HG02678 (cell line): ENCODE data around the gene BMPR1B.

Experiments
- ATAC-seq: cut with Tn5 transposase; IDR thresholded peaks from one replicate; pipeline ENCODE4 v1.9.1; 2021; ENCODE audit warnings: mild to moderate bottlenecking, moderate library complexity; ENCODE audit not compliant: unreplicated experiment

BMPR1B gene

DNA sequence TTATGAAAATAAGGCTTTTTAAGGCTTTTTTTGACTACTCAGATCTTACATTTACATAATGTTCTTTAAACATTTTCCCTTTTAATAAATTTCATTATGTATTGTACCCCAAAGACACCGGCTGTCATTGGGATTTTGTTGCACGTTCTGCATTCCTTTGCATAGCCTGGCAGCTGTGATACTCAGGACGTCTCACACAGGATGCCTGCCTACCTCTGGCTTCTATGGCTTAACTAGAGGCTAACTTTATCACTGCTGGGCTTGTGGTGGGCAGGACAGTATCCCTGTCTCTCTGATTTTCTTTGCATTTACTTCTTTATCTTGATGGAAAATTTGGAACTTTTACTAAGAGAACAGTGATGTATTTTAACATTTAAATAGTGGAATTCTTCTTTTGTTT lies 147.8 kb downstream of the BMPR1B start:
- ATAC-seq, result no peak

DNA sequence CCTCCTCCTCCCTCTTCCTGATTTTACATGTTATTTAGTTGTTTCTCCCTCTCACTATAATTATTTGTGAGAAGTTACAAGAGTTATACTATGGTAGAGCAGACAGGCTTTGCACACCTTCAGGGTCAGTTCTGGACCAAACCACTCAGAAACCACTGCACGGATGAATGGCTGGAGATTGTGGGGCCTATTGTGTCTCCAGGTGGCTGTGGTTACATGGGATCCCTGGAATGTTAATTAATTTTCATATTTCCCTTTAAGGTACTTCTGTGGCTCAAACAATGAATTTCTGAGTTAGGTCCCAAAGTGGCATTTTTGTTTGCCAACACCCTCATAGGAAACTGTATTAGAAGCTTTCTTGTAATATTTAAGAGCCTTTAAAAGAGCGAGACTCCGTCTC lies 151.9 kb downstream of the BMPR1B start:
- ATAC-seq, result no peak

DNA sequence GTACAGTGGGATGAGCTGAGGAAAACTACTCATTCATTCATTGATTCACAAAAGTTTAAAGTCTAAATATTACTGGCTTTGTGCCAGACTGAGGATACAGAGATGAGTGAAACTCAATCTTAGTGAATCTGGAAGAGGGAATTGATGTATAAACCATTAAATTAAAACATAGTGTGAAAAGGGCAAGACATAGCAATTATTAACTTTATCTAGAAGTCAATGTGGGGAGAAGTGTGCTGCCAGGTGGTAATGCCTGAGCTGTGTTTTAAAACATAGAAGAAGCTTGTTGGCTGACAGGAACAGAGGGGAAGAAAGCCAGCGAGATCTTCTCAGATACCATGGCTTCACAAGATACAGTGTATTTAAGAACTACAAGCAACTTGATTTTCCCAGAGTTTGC lies 153.4 kb downstream of the BMPR1B start:
- no peak for ATAC-seq

DNA sequence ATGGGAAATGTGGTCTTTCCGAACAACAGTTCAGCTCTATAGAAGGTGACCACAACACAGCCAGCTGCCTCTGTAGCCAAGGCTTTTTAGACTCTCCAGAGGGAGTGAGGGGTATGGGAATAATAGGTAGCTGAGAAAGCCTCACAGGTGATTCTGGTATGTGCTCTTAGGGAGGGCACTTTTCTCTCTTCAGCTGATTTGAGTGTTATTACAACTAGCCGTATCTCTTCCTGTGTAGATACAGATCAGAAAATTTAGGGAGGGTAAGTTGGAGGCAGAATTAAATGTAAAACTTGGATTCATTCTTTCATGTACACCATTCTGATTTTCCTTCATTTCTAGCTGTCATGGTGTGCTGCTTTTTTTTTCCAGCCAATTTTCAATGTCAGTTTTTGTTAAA lies 154.9 kb downstream of the BMPR1B start:
- no peak for ATAC-seq

DNA sequence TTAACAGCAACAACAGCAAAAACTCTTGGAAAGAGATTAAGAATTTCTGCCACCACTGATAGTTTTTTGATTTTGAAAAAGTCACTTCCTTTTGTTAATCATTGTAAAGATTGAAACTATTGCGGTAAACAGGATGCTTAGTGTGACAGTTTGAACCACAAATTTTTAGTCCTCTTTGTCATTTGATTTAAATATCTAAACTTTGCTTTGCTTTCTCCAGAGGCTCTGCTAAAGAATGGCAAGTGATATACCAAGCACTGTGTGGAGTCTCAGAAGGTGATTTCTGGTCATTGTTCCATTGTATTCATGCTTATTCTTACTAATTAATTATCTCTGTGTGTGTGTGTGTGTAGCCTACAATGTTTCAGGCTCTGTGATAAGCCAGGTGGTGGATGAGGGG lies 155.6 kb downstream of the BMPR1B start:
- ATAC-seq, result peak; percentile 64

DNA sequence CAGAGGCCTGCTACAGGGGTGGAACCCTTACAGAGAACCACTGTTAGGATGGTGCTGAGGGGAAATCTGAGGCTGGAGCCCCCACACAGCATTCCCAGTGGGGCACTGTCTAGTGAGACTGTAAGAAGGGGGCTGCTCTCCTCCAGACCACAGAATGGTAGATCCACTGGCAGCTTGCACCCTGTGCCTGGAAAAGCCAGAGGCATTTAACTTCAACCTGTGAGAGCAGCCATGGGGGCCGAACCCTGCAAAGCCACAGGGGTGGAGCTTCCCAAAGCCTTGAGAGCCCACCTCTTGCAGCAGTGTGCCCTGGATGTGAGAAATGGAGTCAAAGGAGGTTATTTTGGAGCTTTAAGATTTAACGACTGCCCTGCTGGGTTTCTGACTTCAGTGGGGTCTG lies 159.4 kb downstream of the BMPR1B start:
- ATAC-seq, result no peak

DNA sequence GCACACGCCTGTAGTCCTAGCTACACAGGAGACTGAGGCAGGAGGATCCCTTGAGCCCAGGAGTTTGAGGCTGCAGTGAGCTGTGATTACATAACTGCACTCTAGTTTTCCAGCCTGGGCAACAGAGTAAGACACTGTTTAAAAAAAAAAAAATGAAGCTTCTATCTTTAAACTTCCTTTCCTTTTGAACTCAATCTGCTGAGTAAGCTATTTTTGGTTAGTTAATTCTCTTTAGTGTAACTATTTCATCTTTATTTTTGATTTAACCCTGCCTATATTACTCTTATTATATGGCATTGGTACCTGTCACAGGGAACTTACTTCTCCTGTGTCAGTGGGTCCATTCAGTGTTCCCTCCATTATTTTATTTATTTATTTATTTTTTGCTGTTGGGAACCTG lies 160.8 kb downstream of the BMPR1B start:
- ATAC-seq, result no peak

DNA sequence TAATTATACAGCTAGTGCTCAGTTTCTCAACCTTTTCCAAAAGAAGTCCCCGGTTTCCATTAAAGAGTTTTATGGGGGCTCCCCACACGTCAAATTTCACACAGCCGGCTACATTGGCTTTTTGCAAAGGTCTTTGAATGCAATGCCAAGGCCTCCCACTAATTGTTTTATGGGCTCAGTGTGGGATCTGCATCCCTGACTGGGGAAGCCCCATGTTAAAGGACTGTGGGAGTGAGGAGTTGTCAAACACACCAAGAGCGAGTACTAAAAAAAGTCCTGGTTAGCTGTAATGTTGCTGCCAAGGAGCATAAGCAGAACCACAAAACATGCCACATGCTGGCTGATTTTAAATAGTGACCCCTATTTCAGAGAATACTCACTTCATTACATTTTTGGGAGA lies 162.6 kb downstream of the BMPR1B start:
- no peak for ATAC-seq

DNA sequence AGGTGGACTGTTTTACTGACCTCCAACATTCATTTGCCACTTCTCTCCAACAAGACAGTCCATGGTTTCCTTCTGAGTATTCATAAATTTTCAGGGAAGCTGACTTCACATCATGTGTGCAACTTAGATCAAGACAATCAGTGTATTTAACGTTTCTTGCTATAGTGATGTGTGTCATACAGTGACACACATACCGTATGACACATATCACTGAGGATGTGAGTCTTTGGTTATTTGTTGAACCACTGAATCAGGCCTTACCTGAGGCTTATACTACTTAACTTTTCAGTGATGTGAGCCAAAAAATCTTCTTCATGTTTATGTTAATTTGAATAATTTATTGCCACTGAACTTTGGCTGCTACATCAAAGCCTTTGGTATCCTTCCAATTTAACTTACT lies 166.8 kb downstream of the BMPR1B start:
- ATAC-seq, result no peak

DNA sequence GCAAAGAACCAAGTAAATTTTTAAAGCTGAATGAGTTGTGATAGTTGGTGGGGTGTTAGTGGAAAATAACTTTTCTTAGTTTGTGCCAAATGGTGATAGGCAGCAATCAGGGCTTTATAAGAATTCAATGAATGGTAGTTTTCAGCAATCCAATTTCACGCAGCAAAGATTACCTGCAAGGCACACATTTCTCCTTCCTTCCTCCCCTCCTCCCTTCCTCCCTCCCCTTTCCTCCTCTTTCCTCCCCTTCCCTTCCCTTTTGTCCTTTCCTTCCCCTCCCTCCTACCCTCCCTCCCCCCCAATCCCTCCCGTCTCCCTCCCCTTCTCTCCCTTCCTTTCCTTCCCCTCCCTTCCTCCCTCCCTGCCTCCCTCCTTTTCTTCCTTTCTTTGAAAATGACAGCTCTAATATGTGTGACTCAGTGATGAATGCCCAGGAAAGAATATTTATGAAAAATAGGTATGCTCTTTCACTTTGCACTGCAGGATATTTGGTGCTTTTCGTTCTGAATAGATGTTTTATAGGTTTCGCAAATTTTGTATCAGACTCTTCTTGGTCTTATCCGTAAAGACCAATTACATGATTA lies 168.1 kb downstream of the BMPR1B start:
- ATAC-seq, result no peak

DNA sequence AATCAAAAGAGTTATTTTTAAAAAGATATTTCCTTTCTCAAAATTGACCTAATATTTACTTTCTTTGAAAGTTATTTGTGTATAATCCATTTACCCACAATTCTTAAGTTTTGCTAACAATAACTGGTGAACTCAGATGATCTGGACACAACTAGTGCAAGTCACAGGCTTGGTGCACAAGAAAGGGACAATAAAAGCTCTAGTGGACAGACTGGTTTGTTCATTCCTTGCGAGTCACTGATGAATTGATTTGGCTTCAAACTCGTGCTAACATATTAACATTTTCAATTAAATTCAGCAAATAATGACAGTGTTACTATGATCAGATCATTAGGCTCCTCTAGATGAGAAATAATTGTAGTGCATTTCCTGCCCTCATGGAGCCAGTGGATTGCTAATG lies 169.2 kb downstream of the BMPR1B start:
- no peak for ATAC-seq

DNA sequence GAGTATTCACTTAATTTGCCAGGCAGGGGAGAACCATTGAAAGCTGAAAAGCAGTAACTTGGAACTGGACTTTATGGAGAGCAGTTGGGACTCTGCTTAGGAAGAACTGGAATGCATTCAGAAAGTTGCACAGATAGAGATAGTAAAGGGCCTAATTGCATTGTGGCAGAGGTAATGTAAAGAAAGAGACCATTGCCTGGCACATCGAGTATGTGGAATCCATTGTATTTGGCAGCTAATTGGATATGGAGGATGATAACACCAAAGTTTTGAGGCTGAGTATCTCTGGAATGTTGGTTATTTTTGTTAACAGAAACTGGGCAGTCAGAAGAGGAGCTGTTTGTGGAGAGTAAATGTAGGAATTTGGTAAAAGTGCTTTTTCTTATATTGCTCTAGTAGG lies 169.9 kb downstream of the BMPR1B start:
- no peak for ATAC-seq

DNA sequence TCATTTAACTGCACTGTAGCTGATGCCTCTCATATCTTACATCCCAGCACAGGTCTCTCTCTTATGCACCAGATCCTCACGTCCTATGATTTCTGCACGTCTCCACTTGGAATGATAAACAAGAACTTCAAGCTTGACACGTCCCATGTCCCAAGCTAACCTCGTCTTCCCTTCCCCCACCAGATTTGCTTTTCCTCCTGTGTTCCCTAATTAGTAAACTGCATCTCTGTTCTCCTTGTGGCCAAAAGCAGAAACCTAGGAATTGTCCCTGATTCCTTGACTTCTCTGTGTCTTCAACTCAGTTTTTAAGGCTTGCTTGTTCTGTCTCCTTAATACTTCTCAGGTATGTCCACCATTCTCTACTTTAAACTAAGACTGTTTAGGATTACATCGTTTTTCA lies 171.9 kb downstream of the BMPR1B start:
- no peak for ATAC-seq

DNA sequence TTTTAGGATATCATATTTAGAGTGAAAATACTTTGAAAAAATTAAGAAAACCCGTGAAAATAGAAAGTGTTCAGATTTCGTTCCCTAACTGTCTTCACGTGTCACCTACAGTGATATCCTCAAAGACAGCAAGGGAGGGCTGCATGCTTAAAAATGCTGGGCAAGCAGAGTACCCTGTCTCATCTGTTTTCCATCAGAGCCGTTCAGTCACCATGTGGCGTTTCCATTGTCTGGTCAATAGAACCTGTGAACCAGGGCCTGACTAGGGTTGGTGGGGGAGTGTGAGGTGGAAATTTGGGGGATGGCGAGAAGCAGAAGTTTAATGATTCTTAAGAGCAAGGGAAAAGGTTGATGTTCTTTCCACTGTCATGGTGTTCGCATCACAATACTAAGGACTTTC lies 173.9 kb downstream of the BMPR1B start:
- ATAC-seq, result no peak

DNA sequence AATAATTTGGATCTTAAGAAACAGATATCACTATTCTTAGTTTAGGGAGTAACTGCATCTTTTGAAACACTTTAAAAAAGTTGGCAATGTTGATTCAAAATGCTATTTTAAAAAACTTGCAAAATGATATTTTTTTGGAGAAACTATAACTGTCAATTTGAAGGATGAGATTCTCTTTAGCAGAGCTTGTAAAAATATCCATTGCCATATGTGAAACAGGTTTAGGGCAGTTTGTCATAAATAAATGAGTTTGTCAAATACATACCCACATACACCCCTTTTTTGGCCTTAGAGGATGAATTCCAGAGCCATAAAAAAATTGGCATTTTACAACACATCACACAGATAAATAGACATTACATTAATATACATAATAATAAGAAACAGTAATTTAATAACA lies 174.6 kb downstream of the BMPR1B start:
- no peak for ATAC-seq

DNA sequence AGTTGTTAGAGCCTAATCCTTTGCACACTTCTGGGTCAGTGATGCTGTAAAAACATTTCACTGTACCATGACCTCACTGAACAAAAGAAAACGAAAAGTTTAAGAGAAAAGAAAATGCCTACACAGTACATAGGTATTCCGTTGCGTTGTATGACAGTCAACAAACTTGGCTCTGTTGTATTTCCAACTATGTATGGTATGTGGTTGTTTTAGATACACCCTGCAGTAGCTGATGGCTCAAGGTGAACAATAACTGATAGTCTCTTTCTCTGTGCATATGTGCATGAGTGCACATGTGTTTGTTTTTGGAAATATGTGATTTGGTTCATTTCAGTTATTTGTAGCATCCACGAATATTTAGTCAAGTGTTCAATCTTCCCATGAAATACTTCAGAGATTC lies 176.0 kb downstream of the BMPR1B start:
- ATAC-seq, result no peak

DNA sequence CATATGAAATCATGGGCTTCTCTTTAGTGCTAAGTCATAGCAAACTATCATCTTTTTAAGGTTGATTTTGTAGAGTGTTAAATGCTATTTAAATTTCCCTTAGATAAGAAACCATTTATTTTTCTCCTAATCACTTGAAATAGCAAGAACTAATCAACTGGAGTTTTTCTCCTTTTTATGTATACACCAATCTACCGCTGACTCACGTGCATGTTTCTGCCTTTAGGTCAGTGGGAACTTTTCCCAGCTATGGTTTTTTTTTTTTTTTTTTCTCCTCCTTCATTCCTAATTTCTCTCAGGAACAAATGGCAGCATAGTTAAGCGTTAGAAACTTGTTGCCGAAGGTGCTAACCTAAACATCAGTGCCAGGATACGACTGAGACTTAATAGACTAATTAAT lies 176.4 kb downstream of the BMPR1B start:
- ATAC-seq, result no peak

DNA sequence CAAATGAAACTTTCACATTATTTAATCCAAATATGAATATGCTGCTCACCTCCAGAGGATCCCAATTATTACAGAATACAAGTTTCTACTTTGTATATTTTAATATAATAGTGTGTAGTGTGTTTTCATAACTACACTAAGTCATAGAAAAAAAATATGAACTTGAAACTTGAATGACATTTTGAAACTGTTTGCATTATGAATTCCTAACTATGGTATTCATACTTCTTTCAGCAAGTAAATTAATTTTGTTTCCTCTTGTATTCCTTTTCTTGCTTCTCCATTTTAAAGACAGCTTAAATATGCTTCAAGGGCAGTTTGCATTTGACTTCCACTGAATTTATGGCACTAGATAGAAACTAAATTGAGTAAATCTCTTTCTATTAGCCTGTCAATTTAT lies 177.1 kb downstream of the BMPR1B start:
- no peak for ATAC-seq

DNA sequence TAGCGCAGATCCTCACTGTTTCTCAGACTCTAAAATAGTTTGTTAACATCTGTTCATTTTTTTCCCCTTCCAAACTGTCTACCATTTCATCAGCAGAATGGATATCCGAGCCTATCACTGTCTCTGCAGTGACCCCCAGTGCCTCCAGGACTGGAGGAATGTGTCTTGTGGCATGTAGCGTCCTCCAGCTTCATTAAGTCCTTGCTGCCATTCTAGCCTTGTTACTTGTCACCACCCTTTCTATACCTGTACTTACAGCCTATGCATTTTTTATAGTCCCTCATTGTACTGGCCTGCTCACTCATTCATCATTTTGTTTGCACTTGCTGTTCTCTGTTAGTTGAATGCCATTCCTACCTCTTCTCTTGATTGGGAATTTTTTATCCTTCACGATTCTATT lies 179.1 kb downstream of the BMPR1B start:
- no peak for ATAC-seq

DNA sequence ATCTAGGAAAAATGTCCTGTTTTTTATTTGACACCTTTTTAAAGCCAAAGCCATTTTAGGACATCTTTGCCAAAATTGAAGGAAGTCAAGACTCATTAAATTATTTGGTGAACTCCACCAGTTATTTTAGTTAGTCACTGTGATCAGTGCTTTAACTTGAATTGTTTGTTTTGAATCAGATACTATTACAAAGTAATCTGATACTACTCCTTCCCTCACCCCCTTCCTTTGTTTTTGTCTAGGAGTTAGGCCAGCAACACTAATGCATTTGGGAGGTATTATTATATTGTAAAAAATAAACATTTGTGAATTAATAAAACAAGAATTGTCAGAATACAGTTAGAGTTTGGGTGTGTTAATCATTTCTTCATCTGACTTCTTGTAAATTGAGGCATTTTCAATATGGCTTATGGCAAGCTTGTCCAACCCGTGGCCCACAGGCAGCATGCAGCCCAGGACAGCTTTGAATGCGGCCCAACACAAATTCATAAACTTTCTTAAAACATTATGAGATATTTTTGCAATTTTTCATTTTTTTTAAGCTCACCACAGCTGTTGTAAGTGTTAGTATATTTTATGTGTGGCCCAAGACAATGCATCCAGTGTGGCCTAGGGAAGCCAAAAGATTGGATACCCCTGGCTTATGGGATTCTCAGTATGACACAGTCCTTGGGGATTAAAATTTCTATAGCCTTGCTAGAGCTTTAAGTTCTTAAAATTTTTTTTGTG lies 182.2 kb downstream of the BMPR1B start:
- ATAC-seq, result no peak

DNA sequence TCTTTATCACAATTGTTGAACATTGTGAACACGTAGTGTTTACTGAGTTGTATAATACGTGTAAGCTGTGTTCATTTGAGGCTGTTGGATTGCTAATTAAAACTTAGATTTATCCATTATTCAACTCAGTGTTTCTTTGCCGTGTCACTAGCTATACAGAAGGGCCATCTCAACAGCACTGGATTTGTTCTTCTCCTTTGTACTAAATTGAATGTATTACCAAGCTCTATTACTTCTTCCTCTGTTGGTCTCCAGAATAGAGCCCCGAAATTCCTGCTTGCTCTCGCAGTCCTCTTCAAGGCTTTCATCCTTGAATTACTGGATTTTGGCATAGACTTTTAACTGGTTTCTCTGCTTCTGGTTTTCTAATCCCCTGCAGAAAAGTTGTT lies 182.8 kb downstream of the BMPR1B start:
- no peak for ATAC-seq

DNA sequence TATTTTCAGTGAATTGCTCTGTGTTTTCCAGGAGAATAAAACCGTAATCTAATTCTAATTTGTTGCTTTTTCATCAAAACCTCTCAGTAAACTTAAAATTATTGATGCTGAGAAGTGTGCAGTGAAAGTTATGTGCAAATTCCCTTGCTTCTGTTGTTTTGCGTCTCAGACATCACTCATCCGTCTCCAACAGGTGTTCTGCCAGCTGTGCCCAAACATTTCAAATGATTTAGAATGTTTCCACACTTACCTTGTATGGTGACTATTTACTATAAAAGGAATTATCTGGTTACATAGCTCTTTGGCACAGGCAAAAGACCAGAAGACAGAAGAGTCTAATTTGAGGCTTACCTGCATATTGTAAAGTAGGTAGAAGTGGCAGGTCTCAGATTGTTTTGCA lies 184.0 kb downstream of the BMPR1B start:
- ATAC-seq, result no peak

DNA sequence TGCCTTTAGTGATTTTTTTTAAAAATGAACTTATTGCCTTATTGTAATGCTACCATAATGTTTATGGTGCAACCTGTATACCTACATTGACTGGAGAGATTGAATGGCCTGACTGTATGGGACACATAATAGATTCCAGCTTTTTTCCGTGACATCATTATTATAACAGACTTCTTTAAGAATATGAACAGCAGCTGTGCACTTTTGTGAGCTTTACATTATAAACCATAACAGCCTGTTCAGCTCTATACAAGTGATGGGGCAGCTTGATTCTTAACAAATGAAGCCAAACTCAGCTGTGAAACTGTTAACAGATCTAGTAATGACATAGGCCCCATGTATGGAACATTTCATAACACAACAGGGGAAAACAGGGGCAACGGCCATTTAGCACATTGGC lies 187.0 kb downstream of the BMPR1B start:
- no peak for ATAC-seq
